ENCODE results near the gene DNTT. TPM values are rescaled to one million over a fixed set of nuclear protein-coding genes. Genes with fewer than 3 reads are reported as not detected.

Gene DNTT
- total and polyA plus RNA-seq, 2 experiments from 2014 or later: not detected

- no peak overlapping the region for H3K4me3 Mint-ChIP-seq
- peaks cover 24% of the 10 kb centered on the region for H3K4me1 Mint-ChIP-seq
- no peak for TF ChIP-seq EZH2phosphoT487 (IDR thresholded peaks at IDR 0.05; ENCODE audit: unreplicated experiment)
- TF ChIP-seq NANOG (IDR thresholded peaks at IDR 0.05; ENCODE audit: borderline replicate concordance): no peak
- no peak for TF ChIP-seq JUNB (IDR thresholded peaks at IDR 0.05; ENCODE audit: unreplicated experiment)
- no peak for TF ChIP-seq CTCF (conservative IDR thresholded peaks at IDR 0.05; ENCODE audit: low read depth in 2 of 2)
- no peak for TF ChIP-seq CREB1 (CRISPR knock-in tag; IDR thresholded peaks at IDR 0.05; ENCODE audit: low read depth)
- no peak for TF ChIP-seq ZNF331 (CRISPR knock-in tag; IDR thresholded peaks at IDR 0.05; ENCODE audit: low read depth)
- no peak for TF ChIP-seq STAT1 (IDR thresholded peaks at IDR 0.05; ENCODE audit: unreplicated experiment)
- no peak for TF ChIP-seq EZH2 (IDR thresholded peaks at IDR 0.05; ENCODE audit: low read depth, unreplicated experiment)
- TF ChIP-seq ZNF114 (CRISPR knock-in tag; IDR thresholded peaks at IDR 0.05): no peak
- no peak for TF ChIP-seq POLR2AphosphoS5 (IDR thresholded peaks at IDR 0.05; ENCODE audit: low read depth)
- TF ChIP-seq, protein P1, sequence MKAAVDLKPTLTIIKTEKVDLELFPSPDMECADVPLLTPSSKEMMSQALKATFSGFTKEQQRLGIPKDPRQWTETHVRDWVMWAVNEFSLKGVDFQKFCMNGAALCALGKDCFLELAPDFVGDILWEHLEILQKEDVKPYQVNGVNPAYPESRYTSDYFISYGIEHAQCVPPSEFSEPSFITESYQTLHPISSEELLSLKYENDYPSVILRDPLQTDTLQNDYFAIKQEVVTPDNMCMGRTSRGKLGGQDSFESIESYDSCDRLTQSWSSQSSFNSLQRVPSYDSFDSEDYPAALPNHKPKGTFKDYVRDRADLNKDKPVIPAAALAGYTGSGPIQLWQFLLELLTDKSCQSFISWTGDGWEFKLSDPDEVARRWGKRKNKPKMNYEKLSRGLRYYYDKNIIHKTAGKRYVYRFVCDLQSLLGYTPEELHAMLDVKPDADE (IDR thresholded peaks at IDR 0.05): no peak
- TF ChIP-seq, protein P2, sequence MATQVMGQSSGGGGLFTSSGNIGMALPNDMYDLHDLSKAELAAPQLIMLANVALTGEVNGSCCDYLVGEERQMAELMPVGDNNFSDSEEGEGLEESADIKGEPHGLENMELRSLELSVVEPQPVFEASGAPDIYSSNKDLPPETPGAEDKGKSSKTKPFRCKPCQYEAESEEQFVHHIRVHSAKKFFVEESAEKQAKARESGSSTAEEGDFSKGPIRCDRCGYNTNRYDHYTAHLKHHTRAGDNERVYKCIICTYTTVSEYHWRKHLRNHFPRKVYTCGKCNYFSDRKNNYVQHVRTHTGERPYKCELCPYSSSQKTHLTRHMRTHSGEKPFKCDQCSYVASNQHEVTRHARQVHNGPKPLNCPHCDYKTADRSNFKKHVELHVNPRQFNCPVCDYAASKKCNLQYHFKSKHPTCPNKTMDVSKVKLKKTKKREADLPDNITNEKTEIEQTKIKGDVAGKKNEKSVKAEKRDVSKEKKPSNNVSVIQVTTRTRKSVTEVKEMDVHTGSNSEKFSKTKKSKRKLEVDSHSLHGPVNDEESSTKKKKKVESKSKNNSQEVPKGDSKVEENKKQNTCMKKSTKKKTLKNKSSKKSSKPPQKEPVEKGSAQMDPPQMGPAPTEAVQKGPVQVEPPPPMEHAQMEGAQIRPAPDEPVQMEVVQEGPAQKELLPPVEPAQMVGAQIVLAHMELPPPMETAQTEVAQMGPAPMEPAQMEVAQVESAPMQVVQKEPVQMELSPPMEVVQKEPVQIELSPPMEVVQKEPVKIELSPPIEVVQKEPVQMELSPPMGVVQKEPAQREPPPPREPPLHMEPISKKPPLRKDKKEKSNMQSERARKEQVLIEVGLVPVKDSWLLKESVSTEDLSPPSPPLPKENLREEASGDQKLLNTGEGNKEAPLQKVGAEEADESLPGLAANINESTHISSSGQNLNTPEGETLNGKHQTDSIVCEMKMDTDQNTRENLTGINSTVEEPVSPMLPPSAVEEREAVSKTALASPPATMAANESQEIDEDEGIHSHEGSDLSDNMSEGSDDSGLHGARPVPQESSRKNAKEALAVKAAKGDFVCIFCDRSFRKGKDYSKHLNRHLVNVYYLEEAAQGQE (IDR thresholded peaks at IDR 0.05; ENCODE audit: unreplicated experiment): no peak
Observed at GRCh38 chr10:96346295-96346694, 42.1 kb downstream of the DNTT start.

More at GRCh38 chr10:96346295-96346694, 42.1 kb downstream of the DNTT start:
- Histone ChIP-seq H3K79me2 (replicated peaks; ENCODE audit: insufficient read depth) (no peaks in the 10 kb centered on the region), H4K20me1 (replicated peaks; ENCODE audit: insufficient read depth) (no peaks in the 10 kb centered on the region), H3K27ac (ENCODE audit: low read depth) (no peak overlapping the region), H3K4me2 (no peak overlapping the region), H3K4me3 (no peak overlapping the region), H2AFZ (no peak overlapping the region), H3K27me3 (ENCODE audit: insufficient read depth) (no peaks in the 10 kb centered on the region), H3K9me2 (ENCODE audit: insufficient read depth) (peaks cover 10% of the 10 kb centered on the region), H3K36me3 (ENCODE audit: insufficient read depth) (no peaks in the 10 kb centered on the region), H3F3A (replicated peaks; ENCODE audit: low read depth) (no peaks in the 10 kb centered on the region), H3K4me1 (ENCODE audit: insufficient read depth) (peaks cover 6% of the 10 kb centered on the region; the same call in 1 of the 2 replicates)
- DNase-seq (ENCODE audit: low spot score) (no peak), ATAC-seq (no peak)
- Mint-ChIP-seq H3K27ac (no peak overlapping the region; the same call in 1 of the 2 replicates), H3K9me3 (peaks cover 24% of the 10 kb centered on the region), H3K36me3 (ENCODE audit: low read depth) (peaks cover 35% of the 10 kb centered on the region), H3K27me3 (ENCODE audit: insufficient read depth, low read depth, poor library complexity) (peaks cover 12% of the 10 kb centered on the region)

Measured in GM23338 (cell line).